Brain microvascular endothelial cell (primary cell): ENCODE results near the gene ZNF701.
A peak's percentile ranks its signal among the peaks of the same experiment; 100 is the strongest.

Experiments used
- DNase-seq: peaks from one replicate; pipeline ENCODE4 v3.0.0-alpha.2; 2020
- H3K27ac ChIP-seq: fragments of 250-450 bp; sonication (Bioruptor Pico); 2 replicates; pipeline ENCODE4 v1.5.1; 2020; ENCODE audit warnings: mild to moderate bottlenecking, moderate library complexity
- H3K27me3 ChIP-seq: fragments of 250-450 bp; sonication (Bioruptor Pico); replicated peaks from 2 replicates; pipeline ENCODE4 v1.5.1; 2020; ENCODE audit warnings: mild to moderate bottlenecking
- H3K36me3 ChIP-seq: fragments of 250-450 bp; sonication (Bioruptor Pico); replicated peaks from 2 replicates; pipeline ENCODE4 v1.5.1; 2020; ENCODE audit warnings: mild to moderate bottlenecking
- H3K4me3 ChIP-seq: 2 replicates; pipeline ENCODE4 v1.5.1; 2011; ENCODE audit warnings: low read depth, mild to moderate bottlenecking, control low read depth, low read length, moderate library complexity
- in situ Hi-C: cut with HindIII; loops from 2 replicates; pipeline ENCODE4 v1.10.0; 2017; ENCODE audit warnings: low sequenced_read_pairs, low pct_ligation_motif_present
- TF ChIP-seq, protein P1 (sequence below): IDR thresholded peaks from 2 replicates; pipeline ENCODE4 v1.5.1; 2011; ENCODE audit warnings: low read depth, mild to moderate bottlenecking, moderate library complexity, low read length, control low read depth, inconsistent platforms; ENCODE audit errors: missing control alignments

The ZNF701 gene

GRCh38 chr19:52570000-52570861, at the start of gene ZNF701:
Gene ZNF701 (plus strand): TSS chr19:52570287. CDS start chr19:52574148, 3,861 bp downstream.
- Histone ChIP-seq H3K36me3 (peaks cover 8% of the 10 kb centered on the region), H3K4me3 (peak within 1 kb of the TSS; percentile 88), H3K27me3 (no peaks in the 10 kb centered on the region), H3K27ac (peak within 1 kb of the TSS; percentile 82)
- DNase-seq = peak; percentile 94
- TF ChIP-seq, protein P1, sequence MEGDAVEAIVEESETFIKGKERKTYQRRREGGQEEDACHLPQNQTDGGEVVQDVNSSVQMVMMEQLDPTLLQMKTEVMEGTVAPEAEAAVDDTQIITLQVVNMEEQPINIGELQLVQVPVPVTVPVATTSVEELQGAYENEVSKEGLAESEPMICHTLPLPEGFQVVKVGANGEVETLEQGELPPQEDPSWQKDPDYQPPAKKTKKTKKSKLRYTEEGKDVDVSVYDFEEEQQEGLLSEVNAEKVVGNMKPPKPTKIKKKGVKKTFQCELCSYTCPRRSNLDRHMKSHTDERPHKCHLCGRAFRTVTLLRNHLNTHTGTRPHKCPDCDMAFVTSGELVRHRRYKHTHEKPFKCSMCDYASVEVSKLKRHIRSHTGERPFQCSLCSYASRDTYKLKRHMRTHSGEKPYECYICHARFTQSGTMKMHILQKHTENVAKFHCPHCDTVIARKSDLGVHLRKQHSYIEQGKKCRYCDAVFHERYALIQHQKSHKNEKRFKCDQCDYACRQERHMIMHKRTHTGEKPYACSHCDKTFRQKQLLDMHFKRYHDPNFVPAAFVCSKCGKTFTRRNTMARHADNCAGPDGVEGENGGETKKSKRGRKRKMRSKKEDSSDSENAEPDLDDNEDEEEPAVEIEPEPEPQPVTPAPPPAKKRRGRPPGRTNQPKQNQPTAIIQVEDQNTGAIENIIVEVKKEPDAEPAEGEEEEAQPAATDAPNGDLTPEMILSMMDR = peak; percentile 32
- in situ Hi-C loops = no loop called here

DNA sequence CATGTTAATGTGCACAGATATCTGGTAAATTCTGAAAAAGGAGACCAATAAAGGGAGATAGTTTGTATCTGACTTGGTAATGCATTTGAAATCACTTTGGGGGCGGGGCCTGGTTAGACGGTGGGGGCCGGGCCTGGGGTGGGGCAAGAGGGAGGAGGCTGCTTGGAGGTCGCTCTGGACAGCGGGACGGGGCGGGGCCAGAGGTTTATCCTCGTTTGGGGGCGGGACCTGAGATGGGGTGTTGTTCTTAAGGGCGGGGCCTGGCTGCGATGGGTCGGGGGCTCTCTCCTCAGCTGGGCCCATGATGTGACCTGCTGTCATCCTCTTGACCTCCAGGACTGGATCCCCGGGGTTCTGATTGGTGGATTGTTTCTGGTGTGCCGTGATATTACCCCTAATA, 47.5 kb upstream of the ZNF701 start:
- Histone ChIP-seq H3K4me3 (no peak overlapping the region), H3K27ac (no peak overlapping the region), H3K27me3 (no peaks in the 10 kb centered on the region), H3K36me3 (no peaks in the 10 kb centered on the region)
- TF ChIP-seq, protein P1 = no peak
- no peak for DNase-seq
- in situ Hi-C loops = no loop called here

DNA sequence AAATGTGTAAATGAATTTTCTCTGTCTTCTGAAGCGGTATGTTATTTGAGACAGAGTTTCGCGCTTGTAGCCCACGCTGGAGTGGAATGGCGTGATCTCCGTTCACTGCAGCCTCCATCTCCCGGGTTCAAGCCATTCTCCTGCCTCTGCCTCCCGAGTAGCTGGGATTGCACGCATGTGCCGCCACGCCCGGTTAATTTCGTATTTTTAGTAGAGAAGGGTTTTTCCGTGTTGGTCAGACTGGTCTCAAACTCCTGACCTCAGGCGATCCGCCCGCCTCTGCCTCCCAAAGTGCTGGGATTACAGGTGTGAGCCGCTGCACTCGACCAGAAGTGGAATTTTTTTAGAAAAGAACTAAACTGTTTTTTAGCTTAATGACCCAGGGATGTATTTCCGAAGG, 46.0 kb upstream of the ZNF701 start:
- TF ChIP-seq, protein P1 = no peak
- no peak overlapping the region for H3K27ac ChIP-seq
- H3K36me3 ChIP-seq = no peaks in the 10 kb centered on the region
- in situ Hi-C loops = no loop called here
- no peaks in the 10 kb centered on the region for H3K27me3 ChIP-seq
- DNase-seq = no peak
- H3K4me3 ChIP-seq = no peak overlapping the region

DNA sequence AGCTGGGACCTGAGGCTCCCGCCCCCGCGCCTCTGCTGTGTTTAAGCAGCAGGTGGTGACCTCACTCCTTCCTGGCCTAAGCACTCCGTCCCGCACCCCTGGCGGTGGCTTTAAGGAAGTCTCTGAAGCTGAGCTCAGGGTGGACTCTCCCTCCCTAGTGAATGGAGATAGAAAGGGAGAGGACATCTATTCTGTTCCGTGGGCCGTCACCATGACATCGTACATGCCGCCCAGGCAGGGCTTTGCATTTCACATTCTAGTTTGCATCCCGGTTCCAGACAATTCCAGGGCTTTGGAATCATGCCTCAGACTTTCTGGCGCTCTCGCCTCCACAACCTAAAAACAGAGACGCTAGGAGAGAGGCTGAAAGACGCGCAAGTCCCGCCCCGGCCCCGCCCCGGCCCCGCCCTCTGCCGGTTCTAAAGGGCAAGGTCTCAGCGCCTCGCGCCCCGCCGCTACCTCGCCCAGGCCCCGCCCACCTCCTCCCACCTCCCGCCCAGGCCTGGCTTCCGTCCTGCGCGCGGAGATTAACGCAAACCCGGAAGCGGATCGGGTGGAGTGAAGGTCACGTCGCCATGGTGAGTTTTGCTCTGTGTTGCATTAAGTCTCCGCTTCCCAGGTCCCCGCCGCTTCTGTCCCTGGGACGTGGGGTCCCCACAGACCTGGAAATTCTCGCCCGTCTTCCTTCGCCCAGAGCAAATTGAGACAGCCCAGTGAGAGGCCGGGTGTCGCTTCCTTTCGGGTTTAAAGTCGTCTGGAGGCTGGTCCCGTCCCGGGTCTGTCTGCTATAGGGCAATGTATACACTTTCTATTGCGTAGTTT, 42.7 kb upstream of the ZNF701 start, which contains the start of gene ZNF808:
Gene ZNF808, plus strand, starts transcription at position 535 of the 822 bp plus-strand sequence. CDS start 15,617 bp downstream, outside the sequence.
- TF ChIP-seq, protein P1 = peak; percentile 79
- Histone ChIP-seq H3K36me3 (no peaks in the 10 kb centered on the region), H3K4me3 (peak within 1 kb of the TSS; percentile 85), H3K27me3 (no peaks in the 10 kb centered on the region), H3K27ac (peak within 1 kb of the TSS; percentile 74)
- peak; percentile 84 for DNase-seq
- in situ Hi-C loops = no loop called here

- H3K27me3 ChIP-seq = no peaks in the 10 kb centered on the region
- peak overlapping the region; percentile 85 for H3K4me3 ChIP-seq
- peak overlapping the region; percentile 74 for H3K27ac ChIP-seq
- DNase-seq = no peak
- in situ Hi-C loops = no loop called here
- H3K36me3 ChIP-seq = no peaks in the 10 kb centered on the region
- TF ChIP-seq, protein P1 = no peak
Observed at GRCh38 chr19:52527956-52528351, 42.1 kb upstream of the ZNF701 start.
